Activated CD4-positive, alpha-beta T cell treated with anti-CD3 and anti-CD28 coated beads, Interleukin-2, amount 50 U/mL, for 48 hours (primary cell): ENCODE data around the gene PPFIBP2.
A peak's percentile ranks its signal among the peaks of the same experiment; 100 is the strongest.

Experiments used
- DNase-seq, 2 experiments: peaks; one replicate each; pipeline ENCODE4 v3.0.0-alpha.2; 2020

Gene PPFIBP2

DNA sequence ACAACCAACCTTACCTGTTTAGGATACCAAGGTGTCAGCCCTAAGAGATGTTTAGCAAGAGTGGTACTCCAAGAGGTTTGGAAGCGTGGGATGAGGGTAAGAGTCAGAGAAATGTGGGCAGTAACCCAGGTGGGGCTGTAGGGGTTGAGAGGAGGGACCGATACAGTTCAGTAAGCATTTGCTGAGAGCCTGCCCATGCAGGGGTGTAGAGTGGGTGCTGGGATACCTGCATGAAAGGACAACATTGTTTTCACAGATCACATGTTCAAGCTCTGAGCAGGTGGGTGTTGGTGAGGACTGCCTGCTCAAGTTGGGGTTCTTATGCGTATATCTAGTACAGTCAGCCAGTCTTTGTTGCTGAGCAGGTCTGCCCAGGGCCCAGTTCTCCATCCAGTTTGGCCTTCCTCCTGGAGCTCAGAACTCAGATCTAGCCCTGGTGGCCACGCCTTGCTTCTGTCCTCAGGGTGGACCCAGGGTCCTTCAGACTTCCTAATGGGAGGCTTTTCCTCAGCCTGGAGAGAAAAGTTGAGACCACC is 14.8 kb downstream of the PPFIBP2 start:
- DNase-seq = no peak

DNA sequence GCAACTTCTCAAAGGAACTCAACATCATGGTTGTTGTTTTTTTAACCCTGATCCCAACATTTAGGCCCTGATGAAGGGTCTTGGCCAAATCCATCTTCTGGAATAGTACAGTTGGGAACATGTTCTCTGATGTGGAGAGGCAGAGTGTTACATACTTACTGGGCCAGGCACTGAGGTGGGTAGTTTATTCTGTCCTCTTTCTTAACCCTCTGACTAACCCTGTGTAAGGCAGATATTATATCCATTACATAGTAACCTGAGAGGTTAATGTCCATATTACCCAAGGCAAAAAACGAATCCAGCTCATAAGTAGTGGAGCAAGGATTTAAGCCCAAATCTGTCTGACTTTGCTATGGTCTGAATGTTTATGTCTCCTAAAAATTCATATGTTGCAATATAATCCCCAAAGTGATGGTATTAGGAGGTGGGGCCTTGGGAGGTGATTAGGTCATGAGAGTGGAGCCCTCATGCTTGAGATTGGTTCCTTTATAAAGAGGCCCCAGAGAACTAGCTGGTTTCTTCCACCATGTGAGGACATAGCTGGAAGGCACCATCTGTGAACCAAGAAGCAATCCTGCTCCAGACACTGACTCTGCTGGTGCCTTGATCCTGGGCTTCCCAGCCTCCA is 16.3 kb downstream of the PPFIBP2 start:
- no peak for DNase-seq

DNA sequence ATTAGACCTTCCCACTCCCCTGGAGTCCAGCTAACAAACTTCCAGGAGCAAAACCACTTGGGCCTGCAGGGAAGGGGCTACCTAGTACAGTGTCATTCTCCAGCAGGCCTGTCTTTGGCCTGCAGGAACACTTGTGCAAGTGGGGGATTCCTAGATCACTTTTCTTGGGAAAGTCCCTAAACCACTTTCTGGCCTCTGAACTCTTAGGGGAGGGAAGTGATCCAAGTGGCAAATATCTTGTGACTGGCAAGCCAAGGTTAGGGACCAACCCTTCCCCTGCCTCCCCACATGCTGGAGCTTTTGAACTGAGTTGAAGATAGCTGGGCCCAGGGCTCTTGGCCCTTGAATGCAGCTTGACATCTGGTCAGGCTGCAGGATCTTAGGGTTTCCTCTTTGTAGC is 17.2 kb downstream of the PPFIBP2 start:
- no peak for DNase-seq

DNA sequence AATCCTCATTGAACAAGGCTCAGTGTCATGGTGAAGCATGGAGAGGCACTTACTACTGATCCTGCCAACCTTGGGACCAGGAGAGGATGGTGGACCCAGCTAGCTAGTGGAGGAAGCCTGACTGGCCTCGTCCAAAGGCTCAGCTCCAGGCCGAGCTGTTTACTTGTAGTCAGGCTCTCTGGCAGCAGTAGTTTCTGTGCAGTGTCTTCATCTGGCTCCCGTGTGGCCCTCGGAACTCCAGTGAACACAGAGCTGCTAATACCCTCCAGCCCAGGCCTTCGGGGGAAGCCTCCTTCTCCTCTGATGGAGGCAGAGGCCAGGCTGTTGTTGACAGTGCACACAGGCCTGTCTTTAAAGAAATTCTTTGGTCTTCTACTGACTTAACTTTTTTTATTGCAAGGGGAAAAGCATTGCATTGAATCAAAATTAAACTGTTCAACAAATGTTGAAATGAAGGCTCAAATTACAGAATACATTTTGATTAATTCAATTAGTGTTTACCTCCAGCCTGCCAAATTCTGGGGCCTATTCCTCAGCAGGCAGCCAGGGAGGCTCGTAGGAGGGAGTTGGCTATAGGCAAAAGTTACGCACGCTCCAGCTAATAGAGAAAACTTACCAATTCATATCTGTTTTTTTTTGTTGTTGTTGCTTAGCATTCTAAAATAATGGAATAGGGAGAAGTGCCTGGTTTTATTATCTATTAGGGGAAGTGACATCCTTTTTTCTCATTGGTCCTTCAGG is 18.8 kb downstream of the PPFIBP2 start:
- no peak for DNase-seq

DNA sequence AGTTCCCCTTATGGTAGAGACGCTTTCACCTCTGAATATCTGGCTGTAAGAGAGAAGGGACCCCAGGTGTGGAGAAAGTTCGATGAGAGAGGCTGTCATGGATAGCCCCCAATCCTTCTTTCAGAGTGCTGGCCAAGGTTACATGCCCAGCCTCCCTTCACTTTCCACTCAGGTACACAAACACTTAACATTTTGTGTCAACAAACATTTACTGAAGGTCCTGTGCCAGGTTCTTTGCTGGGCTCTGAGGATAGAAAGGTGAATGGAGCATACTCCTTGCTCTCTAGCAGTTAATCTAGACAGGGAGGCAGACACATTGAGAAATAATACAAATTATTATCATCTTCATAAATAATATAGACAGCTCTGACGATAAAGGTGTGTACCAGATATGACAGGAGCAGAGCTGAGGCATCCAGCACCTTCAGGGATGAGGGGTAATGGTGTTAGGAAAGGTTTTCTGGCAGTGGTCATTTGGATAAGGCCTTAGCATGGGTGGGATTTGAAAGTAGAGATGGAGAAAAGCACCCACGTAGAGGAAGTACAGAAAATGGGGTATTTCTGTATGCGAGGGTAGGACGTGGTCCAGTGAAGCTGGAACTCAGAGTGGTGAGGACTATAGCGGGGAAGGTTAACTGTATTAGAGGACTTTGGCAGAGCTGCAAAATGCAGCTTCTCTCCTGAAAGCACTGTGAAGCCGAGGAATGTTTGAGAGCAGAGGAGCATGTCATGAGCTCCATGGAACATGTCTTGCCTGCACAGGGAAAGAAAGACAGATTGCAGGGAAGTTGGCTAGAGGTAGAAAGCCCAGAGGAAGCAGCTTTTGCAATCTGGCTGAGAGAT is 19.6 kb downstream of the PPFIBP2 start:
- DNase-seq = no peak

DNA sequence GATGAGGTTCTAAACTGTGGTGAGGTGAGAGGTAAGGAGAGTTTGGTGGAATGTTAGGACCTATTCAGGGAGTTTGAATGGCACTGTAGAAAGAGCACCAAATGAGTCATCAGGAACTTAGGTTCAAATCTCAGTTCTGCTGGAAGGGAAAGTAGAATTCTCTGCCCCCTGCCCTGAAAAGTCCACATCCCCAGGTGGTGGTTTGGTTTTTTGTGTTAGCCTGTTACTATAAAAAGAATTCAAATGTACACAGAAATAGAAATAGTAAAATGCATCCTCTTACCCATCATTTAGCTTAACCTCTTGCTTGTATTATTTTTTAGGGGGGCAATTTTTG is 20.2 kb downstream of the PPFIBP2 start:
- DNase-seq = no peak

DNA sequence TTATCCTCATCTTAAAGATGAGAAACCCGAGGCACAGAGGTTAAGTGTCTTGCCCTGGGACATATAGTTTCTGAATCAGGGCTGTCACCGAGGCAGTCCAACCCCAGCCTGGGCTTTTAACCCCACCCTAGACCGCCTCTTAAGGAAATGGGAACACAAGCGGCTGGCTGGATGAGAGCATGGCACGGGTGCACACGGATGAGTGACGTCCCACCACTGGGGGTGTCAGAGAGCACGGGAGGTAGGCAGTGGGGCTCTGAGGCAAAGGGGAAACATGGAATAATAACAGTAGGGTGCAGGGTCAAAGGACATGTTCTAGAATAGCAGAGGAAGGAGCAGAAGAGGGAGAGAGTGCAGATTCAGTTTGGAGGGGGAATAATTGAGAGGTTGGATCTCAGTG is 22.3 kb downstream of the PPFIBP2 start:
- no peak for DNase-seq

DNA sequence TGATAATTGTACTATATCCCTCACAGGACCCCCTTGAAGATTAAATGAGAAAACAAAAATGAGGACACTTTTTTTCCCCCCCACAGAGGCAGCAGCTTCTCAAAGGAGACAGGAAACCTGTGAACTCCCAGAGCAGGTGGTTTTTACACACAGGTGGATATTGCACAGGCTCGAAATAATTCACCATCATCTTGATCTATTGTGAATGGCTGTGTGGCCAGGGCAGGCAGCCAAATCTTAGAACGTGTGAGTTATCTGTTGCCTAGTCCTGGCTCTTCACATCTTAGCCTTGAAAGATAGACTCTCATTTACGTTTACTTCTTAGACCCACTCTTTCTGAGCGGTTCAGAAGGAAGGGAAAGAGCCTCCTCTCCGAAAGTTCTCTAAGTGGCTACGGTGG is 23.5 kb downstream of the PPFIBP2 start:
- no peak for DNase-seq

DNA sequence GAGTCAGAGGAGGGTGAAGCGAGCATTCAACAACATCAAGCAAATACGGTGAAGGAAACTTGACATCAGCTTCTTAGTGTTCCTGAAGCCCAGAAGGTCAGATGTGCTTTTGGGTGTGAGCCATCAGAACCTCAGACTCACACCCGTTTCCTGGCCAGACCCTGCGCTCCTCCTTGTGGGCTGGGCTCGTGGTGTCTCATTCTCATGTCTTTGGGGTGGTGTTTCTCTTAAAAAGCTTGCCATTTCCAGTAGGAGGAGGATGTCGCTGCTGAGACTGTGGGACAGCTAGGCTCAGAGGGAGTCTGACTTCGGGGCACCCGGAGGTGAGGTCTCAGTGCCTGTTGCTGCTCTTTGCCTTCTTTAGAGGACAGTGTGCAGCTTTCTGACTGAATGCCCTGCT is 24.2 kb downstream of the PPFIBP2 start:
- DNase-seq = peak in 1 of 2 experiments; percentile 24

DNA sequence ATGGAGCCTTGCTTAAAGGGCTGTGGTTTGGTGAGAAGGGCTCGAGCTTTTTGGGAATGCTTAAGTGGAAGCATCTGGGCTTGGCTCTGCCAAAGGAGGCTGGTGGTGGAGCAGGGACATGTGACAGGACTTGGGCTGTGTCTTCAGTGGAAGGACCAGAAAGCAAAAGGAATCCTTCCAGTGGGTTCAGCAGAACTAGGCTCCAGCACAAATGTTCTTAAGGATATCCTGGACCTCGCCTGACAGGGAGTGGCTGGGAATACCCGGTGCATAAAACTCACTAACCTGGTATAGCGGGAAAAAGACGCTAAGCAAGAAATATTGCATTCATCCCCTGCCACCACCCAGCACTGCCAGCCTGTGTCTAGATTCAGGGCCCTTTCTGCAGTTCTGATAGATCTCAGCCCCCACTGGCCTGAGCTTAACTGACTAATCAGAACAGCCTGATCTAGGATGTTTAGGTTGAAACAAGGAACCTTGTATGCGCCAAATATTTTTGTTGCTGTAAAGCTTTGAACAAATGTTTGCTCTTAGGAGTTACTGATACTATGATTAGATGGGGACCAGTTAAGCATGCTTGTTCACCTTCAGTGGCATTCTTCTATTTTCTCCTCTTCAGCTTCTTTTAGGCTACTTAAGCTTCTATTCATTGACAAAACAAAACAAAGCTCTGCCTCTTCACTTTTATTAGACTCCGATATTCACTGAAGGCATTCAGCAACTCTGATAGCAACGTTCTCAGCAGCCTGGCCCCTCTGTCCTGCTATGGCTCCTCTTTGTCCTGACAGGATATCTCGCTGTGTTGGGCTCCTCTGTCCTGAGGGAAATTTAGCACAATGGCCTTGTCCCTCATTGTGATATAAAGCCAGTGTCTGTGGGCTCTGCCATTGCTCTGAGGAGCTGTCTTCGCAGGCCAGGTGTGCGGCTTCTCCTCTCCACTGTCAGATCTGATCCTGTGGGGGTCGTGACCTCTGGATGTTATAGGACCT is 25.0 kb downstream of the PPFIBP2 start:
- no peak for DNase-seq

DNA sequence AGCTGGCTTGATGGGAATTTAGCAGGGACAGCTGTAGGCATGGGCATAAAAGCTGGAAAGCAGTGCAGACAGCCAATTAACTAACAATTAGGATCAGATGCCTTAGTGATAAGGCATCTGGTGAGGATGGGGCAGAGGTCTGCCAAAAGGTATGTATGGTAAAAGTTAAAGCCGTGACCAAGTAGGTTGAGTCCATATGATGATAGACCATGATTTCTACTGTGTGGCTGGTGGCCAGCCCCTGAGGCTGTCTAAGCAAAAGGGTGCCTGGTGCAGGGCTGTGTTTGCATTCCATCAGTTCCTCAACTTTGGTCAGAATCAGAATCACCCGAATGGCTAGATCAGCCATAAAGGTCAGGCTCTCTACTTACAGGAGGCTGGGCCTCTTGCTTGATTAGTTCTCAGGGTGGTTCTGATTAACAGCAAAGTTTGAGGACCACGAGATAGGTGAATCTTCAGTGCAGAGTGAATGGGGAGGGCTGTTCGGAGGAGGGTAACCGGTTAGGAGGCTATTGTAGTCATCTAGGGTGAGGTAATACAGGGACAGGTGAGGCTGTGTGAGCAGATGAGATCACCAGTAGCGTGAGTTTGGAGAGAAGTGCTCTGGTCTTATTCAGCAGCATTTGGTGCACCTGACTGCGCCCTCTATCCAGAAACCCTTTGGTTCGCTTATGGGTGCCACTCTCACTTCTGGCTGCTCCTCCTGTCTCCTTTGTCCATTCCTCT is 27.2 kb downstream of the PPFIBP2 start:
- DNase-seq = no peak

DNA sequence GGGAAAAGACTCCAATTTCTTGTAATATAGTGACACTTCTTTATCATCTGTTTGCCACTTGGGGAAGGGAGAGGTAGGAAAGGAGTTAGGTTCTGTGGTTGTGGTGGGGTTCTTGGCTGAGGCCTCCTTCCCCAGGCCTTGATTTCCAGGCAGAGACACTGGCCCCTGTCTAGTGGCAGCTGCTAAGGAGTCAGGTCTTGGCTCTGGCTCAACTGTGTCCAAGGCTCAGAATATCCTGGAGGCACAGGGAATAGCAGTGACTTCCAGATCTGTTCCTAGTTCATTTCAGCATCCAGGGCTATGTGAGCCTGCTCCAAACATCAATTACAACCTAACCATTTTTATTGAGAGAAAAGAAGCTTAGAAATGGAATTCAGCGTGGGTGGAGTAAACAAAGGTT is 29.5 kb downstream of the PPFIBP2 start:
- DNase-seq = no peak

DNA sequence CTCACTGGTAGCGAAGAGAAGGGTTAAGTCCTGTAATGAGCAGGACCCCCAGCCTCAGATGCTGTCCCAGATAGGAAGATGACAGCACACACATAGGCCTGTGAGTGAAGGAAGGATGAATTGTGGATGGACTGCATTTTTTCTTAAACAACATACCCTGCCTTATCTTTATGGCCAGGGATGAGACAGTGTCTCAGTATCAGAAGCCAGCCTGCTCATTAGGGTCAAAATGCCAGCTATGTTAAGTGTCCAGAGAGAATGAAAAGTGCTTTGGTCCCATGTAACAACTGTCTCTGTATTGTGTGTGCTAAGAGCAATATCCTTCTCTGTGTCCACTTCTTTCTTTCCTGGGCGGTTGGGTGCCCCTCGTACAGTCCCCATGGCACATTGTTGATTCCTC is 30.2 kb downstream of the PPFIBP2 start:
- DNase-seq = no peak

DNA sequence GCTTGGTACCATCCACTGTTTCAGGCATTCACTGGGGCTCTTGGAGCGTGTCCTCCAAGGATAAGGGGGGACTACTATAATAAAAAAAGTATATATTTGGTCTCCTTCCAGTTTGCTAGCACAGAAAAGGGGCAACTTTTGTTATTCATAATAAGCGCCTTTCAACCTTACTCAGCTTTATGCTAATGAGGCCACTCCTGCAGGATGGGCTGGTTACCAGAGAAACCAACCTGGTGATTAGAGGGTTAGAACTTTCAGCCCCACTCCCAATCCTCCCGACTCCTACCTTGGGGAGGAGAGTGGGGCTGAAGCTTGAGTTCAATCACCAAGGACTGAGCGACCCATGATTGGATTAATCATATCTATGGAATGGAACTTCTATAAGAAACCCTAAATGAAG is 31.8 kb downstream of the PPFIBP2 start:
- DNase-seq = no peak

DNA sequence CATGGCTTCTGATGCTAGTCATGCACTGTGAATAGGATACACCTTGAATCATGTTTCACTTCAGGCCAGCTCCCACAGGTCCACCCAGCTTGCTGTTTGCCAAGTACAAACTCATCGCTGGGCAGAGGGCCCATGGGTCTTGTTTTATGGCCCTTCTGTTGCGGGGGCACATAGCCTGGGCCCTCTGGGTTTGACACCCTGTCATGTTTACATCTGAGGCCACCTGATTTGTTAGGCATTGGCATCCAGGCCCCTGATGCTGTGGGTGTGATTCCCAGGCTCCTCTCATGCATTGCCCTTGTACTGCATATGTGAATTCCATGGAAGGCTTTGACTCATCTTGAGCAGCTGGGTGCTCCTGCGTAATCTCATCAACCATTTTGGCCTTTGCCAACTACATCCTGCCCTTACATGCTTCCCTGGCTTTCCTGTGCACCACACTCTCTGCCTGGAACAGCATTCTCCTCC is 32.6 kb downstream of the PPFIBP2 start:
- no peak for DNase-seq

DNA sequence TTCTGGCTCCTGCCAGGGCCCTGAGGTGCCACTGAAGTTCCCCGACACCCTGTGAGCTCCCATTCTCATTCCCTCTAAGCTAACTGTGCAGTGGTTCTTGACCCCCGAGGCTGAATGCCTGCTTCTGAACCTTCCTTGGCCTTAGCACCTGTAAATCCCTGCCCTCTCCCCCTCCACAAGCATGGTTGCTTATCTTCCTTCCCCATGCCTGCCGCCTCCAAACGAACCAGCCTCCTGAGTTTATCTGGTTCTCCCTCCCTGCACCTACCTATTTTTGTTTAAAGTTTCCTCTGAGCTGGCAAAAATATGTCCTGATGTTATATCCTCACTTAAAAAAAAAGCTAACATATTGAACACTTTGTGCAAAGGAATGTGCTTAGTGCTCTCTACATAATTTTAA is 33.9 kb downstream of the PPFIBP2 start:
- no peak for DNase-seq

DNA sequence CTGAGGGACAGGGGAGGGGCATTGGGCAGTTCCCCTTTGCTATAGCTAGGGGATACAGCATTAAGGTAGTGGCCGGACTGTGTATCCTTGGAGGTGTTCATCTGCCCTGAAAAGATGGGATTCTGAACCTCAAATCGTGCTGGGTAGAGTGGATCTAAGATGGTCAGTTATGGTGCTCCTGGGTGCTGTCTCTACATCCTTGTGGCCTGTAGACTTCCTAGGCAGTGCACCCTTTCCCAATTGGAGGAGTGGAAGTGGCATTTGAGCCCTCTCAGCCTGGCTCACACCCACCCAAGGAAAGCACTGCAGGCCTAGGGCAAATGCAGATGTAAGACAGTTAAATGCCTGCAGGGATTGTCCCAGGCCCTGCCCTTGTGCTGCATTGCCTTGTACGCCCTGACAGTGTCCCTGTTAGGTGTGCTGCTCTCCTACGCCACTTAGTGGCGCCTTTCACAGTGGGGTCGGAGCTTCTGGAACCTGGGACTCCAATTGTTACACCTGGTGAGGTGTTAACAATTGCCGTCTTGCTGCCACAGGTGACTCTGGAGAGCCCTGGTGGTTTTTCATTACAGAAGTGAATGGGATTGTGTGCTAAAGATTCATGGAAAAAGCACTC is 35.0 kb downstream of the PPFIBP2 start:
- DNase-seq = peak; percentile 28 to 32

DNA sequence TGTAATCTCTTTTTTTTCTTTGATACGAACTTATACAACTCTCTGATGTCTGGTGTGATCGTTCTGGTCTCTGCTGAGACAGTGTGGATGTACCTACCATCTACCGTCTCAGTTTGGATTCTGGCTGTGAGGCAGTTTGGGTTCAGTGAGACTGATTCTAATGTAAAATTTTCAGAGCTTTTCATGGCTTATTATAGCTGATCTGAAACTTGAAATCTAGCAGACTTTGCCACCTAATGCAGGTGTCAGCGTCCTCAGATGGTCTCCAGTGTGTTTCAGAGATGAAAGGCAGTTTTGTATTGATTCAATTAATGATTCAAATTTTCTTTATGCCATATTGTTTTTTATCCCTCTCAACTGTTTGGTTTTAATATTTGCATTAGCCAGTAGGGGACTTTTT is 35.9 kb downstream of the PPFIBP2 start:
- DNase-seq = no peak

DNA sequence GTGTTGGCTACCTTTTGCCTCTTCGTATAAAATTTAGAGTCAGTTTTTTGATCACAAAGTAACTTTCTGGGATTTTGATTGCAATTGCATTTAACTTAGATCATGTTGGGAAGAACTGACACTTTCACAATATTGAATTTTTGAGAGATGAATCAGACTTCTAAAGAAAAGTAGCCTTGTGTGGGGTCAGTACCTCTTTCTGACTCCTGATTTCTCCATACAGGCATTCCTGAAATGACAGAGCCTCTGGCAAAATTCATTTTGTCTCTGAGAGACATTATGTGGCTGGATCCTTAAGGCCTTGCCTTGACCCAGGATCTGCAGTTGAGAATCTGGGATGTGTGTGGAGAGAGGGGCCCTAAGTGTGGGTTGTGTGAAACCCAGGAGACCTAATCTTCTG is 37.8 kb downstream of the PPFIBP2 start:
- DNase-seq = no peak

DNA sequence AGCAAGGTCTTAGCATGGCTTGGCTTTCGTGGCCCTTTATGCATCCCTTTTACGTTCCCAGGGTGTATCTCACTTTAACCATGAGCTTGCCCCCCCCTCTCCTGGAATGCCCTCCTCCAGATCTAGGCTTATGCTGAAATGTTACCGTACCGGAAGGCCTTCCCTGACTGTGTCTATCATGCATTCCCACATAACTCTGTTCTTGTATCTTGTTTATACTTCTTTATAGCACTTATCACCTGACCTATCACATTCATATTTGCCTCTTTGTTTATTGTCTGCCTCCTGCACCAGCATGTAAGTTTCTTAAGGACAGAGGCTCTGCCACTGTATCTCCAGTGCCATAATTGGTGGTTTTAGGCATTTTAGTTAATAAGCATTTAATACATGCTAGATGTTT is 38.9 kb downstream of the PPFIBP2 start:
- DNase-seq = no peak

DNA sequence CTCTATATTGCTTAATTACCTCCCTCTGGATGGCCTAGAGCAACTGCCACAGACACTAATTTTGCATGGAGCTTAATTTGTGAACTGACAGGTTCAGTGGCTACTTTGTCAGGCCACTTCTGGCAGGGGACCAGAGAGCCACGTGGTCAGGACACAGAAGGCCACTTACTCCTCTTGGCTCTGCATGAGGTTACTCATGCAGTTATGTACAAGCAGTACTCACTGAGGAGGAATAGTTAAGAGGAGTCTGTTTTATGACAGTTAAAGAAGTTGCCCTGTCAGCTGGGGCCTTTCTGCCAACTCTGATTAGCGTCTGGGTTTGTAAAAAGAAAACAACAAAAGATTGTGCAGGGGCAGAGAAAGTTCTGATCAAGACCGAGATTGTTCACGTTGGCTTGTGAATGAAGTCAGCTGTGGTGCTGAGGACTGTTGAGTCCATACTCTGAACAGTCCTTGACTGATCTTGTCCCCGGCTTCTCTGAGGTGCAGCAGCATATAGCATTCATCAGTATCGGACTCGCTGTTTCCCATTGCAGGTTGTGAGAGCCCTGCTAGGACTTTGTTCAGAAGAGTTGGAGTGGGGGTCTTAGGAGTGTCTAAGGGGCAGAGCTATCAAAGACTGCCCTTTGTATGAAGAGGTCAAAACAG is 41.4 kb downstream of the PPFIBP2 start:
- DNase-seq = no peak
